Uterus (tissue), 4 donors: ENCODE results near the gene TSC22D2. TPM values are rescaled to one million over a fixed set of nuclear protein-coding genes. Genes with fewer than 3 reads are reported as not detected.

Source experiments
- DNase-seq, 2 donors: peaks; one replicate each; pipeline ENCODE4 v3.0.0-alpha.2; 2019 to 2020
- H3K27ac ChIP-seq, 2 donors: fragments of 200-600 bp; sonication (generic); 1 replicate in 1 of 2; 2 replicates in 1 of 2; pipeline ENCODE4 v1.5.1; 2016 to 2018
- H3K27me3 ChIP-seq, 2 donors: fragments of 200-600 bp; sonication (generic); one replicate each; pipeline ENCODE4 v1.5.1; 2018 to 2019; ENCODE audit warnings: control low read depth in 1 of 2
- H3K36me3 ChIP-seq, 2 donors: fragments of 200-600 bp; sonication (generic); one replicate each; pipeline ENCODE4 v1.5.1; 2019; ENCODE audit warnings: control low read depth in 1 of 2
- H3K4me1 ChIP-seq, 2 donors: fragments of 200-600 bp; sonication (generic); one replicate each; pipeline ENCODE4 v1.5.1; 2018 to 2019; ENCODE audit warnings: control low read depth in 1 of 2
- H3K4me3 ChIP-seq, 2 donors: fragments of 200-600 bp; sonication (generic); 1 replicate in 1 of 2; 2 replicates in 1 of 2; pipeline ENCODE4 v1.5.1; 2018 to 2019; ENCODE audit warnings: mild to moderate bottlenecking in 1 of 2
- H3K9me3 ChIP-seq, 2 donors: fragments of 200-600 bp; sonication (generic); one replicate each; pipeline ENCODE4 v1.5.1; 2019; ENCODE audit warnings: control low read depth in 1 of 2
- POLR2A ChIP-seq, 2 donors: fragments of 450-650 bp; IDR thresholded peaks; one replicate each; pipeline ENCODE4 v1.6.1; 2016; ENCODE audit warnings: antibody characterized with exemption in 2 of 2, mild to moderate bottlenecking in 1 of 2, moderate library complexity in 1 of 2
- intact Hi-C: fragments of 100-400 bp; cut with DNase I; formaldehyde crosslinking; loops from one replicate; pipeline ENCODE4 v1.15.1; 2023; ENCODE audit warnings: low total_unique reads
- total RNA-seq, 4 donors: library from RNA; depleted of rRNA in 3 of 4; stranded (reverse); fragments of >200 nt in 3 of 4; gene quantifications; one replicate each; pipeline versions ENCODE4 v1.1.0 to v1.2.4, GENCODE V29; 2014 to 2023
- TF ChIP-seq, protein P1 (sequence below), 4 experiments: fragments of 200-600 bp in 2 of 4; fragments of 450-650 bp in 2 of 4; sonication (generic) in 2 of 4; IDR thresholded peaks; one replicate each; pipeline ENCODE4 v1.5.1; 2016 to 2019; ENCODE audit warnings: antibody characterized with exemption in 4 of 4, mild to moderate bottlenecking in 2 of 4, moderate library complexity in 1 of 4
- donor health status: DM: yes; HTN: yes; CAD: no.

TSC22D2 gene
- total RNA-seq, 4 donors from 2014 or later = 11.8 to 60.5 (median 23.6) TPM

DNA sequence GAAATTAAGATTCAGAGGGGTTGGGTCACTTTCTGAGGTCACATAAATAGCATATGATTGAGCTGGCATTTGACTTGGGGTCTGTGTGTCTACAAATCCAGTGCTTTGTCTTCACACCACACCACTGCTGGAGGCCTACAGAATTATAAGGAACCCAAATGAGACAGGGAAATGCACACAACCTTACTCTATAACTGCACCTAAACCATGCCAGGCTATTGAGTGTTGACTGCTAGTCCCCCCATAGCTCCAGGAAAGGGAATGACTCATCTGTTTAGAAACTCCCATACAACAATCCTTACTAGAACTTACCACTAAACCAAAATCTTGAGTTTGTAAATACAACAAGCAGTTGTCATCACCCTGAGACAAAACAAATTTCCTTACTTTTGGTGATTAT is 16.9 kb upstream of the TSC22D2 start:
- DNase-seq = no peak
- Histone ChIP-seq H3K27me3 (no peaks in the 10 kb centered on the region), H3K36me3 (no peaks in the 10 kb centered on the region), H3K4me3 (no peak overlapping the region), H3K9me3 (no peaks in the 10 kb centered on the region), H3K4me1 (no peaks in the 10 kb centered on the region), H3K27ac (no peak overlapping the region)
- TF ChIP-seq POLR2A (IDR thresholded peaks at IDR 0.05) = no peak
- TF ChIP-seq, protein P1, sequence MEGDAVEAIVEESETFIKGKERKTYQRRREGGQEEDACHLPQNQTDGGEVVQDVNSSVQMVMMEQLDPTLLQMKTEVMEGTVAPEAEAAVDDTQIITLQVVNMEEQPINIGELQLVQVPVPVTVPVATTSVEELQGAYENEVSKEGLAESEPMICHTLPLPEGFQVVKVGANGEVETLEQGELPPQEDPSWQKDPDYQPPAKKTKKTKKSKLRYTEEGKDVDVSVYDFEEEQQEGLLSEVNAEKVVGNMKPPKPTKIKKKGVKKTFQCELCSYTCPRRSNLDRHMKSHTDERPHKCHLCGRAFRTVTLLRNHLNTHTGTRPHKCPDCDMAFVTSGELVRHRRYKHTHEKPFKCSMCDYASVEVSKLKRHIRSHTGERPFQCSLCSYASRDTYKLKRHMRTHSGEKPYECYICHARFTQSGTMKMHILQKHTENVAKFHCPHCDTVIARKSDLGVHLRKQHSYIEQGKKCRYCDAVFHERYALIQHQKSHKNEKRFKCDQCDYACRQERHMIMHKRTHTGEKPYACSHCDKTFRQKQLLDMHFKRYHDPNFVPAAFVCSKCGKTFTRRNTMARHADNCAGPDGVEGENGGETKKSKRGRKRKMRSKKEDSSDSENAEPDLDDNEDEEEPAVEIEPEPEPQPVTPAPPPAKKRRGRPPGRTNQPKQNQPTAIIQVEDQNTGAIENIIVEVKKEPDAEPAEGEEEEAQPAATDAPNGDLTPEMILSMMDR (IDR thresholded peaks at IDR 0.05) = no peak
- intact Hi-C loops = no loop called here

DNA sequence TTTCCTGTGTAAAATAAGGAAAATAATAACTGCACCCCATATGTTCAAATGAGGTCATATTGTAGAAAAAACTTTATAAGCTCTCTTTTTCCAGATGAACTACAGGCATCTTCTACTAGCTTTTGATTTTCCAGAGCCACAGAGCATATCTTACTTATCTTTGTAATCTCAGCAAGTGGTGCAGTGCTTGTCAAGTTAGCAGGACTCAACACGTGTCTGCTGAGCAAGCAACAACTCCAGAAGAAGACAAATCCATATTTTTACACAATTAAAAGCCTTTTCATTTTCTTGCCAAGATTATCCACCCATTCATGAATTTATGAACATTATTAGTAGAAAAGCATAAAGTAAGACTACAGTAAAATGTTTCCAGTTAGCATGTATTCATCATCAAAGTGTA is 14.4 kb upstream of the TSC22D2 start:
- Histone ChIP-seq H3K4me3 (no peak overlapping the region), H3K9me3 (no peaks in the 10 kb centered on the region), H3K36me3 (no peaks in the 10 kb centered on the region), H3K4me1 (no peaks in the 10 kb centered on the region), H3K27ac (no peak overlapping the region), H3K27me3 (no peaks in the 10 kb centered on the region)
- intact Hi-C loops = no loop called here
- DNase-seq = no peak
- TF ChIP-seq, protein P1 (IDR thresholded peaks at IDR 0.05) = no peak
- TF ChIP-seq POLR2A (IDR thresholded peaks at IDR 0.05) = no peak

DNA sequence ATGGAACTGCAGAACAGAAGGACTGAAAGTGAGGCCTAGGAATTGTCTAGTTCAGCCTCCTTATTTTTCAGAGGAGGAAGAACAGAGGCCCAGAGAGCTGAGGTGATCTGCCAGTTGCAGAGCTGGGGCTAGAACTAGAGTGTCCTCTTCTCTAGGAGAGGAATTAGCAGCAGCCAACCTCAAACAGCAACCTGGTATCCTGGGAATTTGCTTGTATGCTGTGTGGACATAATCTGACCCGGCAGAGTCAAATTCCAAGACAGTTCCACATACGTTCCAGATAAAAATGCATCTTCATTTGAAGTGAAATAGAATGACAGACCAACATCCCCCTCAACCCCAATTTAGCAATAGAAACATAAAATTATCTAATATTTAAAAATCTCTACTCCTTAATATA is 13.5 kb upstream of the TSC22D2 start:
- intact Hi-C loops = no loop called here
- TF ChIP-seq, protein P1 (IDR thresholded peaks at IDR 0.05) = no peak
- no peak for TF ChIP-seq POLR2A (IDR thresholded peaks at IDR 0.05)
- no peaks in the 10 kb centered on the region for H3K4me1 ChIP-seq
- no peaks in the 10 kb centered on the region for H3K9me3 ChIP-seq
- DNase-seq = no peak
- H3K4me3 ChIP-seq = no peak overlapping the region
- no peaks in the 10 kb centered on the region for H3K27me3 ChIP-seq
- no peak overlapping the region for H3K27ac ChIP-seq
- H3K36me3 ChIP-seq = no peaks in the 10 kb centered on the region

DNA sequence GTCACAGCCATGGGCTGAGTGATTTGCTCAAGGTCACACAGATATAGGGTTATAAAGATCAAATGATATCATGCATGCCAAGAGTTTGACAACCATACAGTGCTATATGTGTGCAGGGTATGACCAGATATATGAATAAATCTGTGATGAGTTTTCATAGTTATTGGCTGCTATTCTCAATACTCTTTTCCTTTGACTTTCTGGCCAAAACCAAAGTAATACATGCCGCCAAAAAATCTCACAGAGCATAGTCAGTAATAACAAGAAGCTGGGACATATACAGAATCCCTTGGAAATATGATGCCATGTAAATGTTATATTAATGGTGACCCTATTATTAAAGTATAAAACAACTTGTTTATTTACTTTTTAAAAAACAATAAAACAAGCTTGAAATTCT is 11.6 kb upstream of the TSC22D2 start:
- TF ChIP-seq, protein P1 (IDR thresholded peaks at IDR 0.05) = no peak
- no peak for DNase-seq
- no peaks in the 10 kb centered on the region for H3K36me3 ChIP-seq

DNA sequence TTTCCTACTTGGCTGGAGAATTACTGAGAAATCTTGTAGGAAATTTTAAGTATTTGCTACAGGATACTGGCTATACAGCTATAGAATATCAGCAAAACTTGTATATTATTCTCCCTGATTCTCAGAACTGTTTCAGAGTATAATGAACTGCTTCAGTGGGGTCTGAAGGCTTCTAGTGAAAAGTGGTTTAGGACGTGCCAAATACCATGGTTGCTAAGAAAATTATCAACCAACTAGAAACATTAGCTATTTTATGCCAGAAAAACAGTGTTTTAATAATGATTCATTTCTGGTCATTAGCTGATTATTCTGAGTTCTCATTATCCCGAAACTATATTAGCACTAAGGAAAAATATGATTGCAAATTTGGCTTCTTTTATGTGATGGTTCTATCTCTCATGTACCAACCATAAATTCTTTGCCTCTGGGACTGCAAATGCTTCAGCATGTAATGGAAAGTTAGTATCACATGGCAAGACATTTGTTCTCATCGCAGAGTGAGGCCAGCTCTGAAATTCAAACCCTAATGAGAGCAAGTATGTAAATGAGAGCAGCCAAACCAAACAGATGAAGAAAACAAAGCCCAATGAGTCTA is 11.0 kb upstream of the TSC22D2 start:
- Histone ChIP-seq H3K27ac (no peak overlapping the region), H3K36me3 (no peaks in the 10 kb centered on the region), H3K27me3 (no peaks in the 10 kb centered on the region), H3K4me3 (no peak overlapping the region), H3K9me3 (no peaks in the 10 kb centered on the region), H3K4me1 (no peaks in the 10 kb centered on the region)
- intact Hi-C loops = no loop called here
- no peak for DNase-seq
- TF ChIP-seq, protein P1 (IDR thresholded peaks at IDR 0.05) = no peak
- no peak for TF ChIP-seq POLR2A (IDR thresholded peaks at IDR 0.05)

More for the DNA sequence above, 11.6 kb upstream of the TSC22D2 start:
- no peaks in the 10 kb centered on the region for H3K9me3 ChIP-seq
- no peaks in the 10 kb centered on the region for H3K4me1 ChIP-seq
- no peak overlapping the region for H3K27ac ChIP-seq
- H3K4me3 ChIP-seq = no peak overlapping the region
- intact Hi-C loops = no loop called here
- H3K27me3 ChIP-seq = no peaks in the 10 kb centered on the region
